Right renal pelvis (tissue), 4 donors: Measurements from ENCODE around the gene CCR1. TPM values are rescaled to one million over a fixed set of nuclear protein-coding genes. Genes with fewer than 3 reads are reported as not detected.

ENCODE experiments used
- DNase-seq, 4 donors: peaks; one replicate each; pipeline ENCODE4 v3.0.0-alpha.2; 2013; ENCODE audit warnings: low read depth in 4 of 4, low spot score in 3 of 4, missing footprints in 1 of 4
- polyA plus RNA-seq, 4 donors: library from polyadenylated mRNA; unstranded; fragments of 120-200 nt; gene quantifications; one replicate each; pipeline ENCODE4 v1.2.1, GENCODE V29; 2013; ENCODE audit not compliant: insufficient read length in 4 of 4

CCR1 gene
- 1 to 10 TPM; 1.5 to 3.0 (median 2.5) TPM for polyA plus RNA-seq

DNA sequence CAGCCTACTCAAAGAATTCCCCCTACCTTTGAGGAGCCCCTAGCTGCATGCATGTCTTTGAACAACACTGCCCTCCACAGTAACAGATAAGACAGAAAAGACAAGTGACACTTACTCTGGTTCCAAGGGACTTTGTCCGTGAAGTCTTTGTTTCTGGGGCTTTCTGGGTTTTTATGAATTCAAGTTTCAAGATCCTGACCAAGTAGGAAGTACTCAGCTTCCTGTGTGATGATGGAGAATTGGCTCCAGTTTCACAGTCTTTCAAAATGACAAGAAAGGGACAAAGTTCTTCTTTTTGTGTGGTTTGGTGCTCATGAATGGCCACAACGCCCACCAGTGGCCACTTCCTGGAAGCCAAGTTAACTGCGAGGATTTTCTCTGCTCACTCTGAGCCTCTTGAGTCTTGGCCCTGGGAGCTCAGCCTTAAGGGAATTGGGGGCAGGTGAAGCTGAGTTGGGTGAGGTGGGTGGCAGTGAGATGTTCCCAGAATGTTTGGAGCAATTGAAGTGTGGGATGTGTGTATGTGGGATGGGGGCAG, at the start of gene CCR1:
TSS of gene CCR1 (minus strand) at position 147 of the 538 bp plus-strand sequence. CDS start 4,000 bp downstream, outside the sequence.
- no peak for DNase-seq

DNA sequence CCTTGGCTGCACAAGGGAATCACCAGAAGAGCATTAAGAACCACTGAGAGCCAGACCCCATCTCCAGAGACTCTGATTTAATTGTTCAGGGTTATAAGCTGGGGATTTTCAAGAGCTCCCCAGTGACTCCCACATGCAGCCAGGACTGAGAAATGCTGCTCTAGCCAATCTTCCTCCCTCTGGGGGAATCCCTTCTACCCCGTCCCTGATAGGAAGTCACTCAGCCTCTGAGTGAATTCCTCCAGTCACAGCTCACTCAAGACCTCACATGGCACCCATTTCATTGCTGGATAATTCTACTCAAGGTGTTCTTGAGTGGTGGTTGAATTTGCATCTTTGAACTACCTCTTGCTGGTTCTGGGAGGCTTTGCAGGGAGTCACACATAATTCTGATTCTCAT, 44.9 kb upstream of the CCR1 start:
- DNase-seq: no peak

DNA sequence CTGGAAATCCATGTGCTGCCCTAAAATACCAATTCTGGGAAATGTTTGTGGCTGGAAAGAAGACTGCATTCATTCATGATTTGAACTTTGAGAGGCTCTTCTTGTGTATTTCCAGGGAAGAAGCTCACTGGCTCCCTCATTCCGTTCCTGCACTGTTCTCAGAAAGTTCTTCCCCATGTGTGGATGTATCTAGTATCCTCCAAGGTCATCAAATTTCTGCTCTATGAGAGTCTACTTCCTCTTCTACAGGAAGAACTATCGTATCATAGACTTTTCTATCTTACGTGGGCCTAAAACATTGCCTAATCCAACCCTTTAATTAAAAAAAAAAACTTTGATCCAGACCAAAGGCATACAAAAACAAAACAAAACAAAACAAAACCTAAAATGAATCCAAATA, 37.0 kb upstream of the CCR1 start:
- DNase-seq: no peak

DNA sequence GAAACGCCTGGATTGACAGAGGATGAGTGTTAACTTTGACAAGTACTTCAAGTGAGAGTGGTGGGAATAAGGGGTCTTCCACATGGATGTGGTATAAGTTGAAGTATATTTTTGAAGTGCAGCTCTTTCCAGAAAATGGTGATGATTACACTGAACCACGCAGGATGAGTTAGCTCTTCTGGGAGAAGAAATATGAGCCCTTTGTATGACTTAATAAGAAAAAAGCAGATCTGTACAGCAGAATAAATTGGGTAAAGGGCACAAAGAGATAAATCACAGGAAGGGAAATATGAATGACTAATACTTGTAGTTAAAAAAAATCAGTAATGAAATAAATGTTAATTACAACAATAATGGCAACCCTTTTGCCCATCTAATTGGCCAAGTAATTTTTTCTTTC, 35.4 kb upstream of the CCR1 start:
- DNase-seq: no peak

- no peak for DNase-seq
Measured at GRCh38 chr3:46242120-46242519, 34.0 kb upstream of the CCR1 start, which contains the start of gene CCR3. TSS of gene CCR3 (plus strand) at chr3:46242460. CDS start at chr3:46265159, 22,699 bp downstream.

DNA sequence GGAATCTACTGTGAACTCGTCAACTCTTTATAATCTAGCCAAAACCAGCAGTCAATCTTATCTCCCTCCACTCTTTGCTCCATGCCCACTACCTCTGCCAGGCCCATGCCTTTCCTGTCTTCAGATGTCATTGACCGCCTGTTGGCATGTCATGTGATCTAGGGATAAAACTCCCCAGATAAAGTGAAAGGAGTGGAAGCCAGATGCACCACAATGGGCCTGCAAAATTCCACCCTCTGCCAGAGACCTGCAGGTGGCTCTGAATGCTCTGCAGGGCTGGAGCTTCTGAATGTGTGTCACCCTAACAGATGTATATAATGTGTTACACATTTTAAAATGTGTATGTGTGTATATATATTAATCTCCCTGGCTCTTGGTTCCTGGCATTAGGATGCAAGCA, 31.8 kb upstream of the CCR1 start:
- no peak for DNase-seq

GRCh38 chr3:46239301-46239938, 31.3 kb upstream of the CCR1 start:
- no peak for DNase-seq

DNA sequence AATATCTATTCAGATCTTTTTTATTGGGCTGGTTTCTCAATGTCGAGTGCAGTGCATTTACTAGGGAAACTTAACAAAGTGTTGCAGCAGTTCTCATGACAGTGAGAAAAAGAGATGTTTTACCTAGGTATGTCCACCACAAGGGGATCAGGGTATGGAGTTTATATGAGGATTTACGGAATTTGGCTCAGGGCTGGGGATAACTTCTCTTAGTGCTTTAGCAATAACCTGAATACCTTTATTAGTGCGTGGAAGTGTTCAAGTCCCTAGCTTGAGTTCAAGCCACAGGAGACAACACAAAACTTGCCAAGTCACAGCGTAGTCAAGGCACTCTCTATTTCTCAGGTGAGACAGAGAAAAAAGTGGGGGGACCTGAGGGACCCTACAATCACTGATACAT, 30.3 kb upstream of the CCR1 start:
- no peak for DNase-seq

GRCh38 chr3:46236294-46237054, 28.4 kb upstream of the CCR1 start:
- no peak for DNase-seq

DNA sequence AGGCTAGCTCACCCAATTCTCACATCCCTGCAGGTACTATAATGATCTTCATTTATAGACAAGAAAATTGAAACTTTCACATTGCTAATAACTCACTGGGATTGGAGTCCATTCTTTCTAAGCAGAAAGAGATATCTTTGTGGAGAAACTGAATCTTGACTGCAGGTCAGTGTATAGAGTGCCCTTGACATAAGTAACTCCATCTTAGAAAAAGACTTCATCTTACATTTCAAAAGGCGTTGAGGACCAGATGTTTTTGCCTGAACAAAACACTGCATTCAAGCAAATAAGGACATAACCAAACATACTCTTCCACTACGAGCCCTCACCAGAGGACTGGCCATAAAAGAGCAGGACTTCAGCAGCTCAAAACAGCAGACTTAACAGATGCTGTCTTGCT, 27.3 kb upstream of the CCR1 start:
- DNase-seq: no peak

- DNase-seq: no peak
Measured at GRCh38 chr3:46233194-46233593, 25.1 kb upstream of the CCR1 start.

GRCh38 chr3:46231323-46231722, 23.2 kb upstream of the CCR1 start:
- no peak for DNase-seq

DNA sequence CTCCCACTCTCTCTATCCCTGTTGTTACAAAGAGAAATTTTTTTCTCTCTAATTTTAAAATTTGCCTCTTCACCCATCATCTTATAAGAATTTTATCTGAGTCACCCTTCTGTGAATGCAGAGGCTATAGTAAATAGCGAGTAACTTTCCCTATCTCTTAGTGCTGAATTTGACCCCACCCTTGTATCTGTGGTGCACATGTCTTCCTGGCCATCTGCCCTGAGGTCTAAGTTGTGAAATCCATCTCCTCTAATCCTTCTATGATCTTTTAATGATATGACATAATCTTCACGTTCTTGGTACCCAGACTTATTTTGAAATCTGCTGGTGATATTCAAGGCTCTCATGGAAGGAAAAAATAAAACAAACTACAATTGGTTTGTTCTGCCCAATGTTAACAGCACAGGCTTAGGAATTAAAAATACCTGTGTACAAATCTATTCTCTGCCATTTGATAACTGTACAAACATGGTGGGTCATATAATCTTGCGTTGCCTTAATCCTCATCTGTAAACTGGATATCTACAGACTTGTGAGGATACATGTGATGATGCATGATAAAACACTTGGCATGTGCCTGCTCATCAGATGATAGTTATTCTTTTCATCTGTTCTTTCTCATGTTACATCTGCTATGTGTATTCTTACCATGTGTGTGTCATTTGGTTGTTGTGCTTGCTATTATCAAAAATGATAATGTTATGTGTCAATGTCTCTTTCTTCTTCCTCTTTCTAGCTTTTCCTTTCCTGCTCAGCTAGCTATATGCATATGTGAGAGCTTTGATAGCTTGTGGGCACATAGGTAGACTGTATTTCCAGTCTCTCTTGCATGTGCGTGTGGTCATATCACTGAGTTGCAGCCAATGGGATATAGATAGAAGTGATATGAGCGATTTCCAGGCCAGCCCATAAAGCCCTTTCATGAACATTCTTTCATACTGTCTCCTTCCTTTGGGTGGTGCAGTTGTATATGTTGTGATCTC, 20.4 kb upstream of the CCR1 start:
- DNase-seq: no peak

- DNase-seq: no peak
Measured at GRCh38 chr3:46222435-46223161, 14.5 kb upstream of the CCR1 start.

DNA sequence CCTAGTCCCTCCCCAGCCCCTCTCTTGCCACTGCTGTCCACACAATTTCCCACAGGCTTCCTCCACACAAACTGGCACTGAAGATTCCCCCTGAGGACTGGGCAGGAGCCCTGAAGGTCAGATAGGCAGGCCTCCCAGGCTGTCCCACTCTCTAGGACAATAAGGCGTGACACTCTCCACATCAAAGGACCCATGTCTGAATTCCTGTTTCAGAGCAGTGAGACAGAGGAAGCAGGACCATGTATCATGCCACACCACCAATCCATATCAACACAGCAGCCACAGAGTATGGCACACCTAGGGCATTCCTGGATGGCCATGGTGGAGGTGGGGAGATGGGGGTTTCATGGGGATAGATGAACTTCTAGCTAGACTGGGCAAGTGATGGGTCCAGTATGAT, 13.8 kb upstream of the CCR1 start:
- no peak for DNase-seq

- DNase-seq: no peak
Measured at GRCh38 chr3:46221391-46221790, 13.3 kb upstream of the CCR1 start.

DNA sequence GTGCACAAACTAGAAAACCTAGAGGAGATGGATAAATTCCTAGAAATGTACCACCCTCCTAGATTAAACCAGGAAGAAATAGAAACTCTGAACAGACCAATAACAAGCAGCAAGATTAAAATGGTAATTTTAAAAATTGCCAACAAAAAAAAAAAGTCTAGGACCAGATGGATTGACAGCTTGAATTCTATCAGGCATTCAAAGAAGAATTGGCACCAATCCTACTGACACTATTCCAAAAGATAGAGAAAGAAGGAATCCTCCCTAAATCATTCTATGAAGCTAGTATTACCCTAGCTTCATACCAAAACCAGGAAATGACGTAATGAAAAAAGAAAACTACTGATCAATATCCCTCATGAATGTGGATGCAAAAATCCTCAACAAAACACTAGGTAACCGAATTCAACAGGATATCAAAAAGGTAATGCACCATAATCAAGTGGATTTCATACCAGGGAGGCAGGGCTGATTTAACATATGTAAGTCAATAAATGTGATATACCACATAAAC, 10.1 kb upstream of the CCR1 start:
- no peak for DNase-seq

GRCh38 chr3:46215810-46216414, 7.8 kb upstream of the CCR1 start:
- no peak for DNase-seq

DNA sequence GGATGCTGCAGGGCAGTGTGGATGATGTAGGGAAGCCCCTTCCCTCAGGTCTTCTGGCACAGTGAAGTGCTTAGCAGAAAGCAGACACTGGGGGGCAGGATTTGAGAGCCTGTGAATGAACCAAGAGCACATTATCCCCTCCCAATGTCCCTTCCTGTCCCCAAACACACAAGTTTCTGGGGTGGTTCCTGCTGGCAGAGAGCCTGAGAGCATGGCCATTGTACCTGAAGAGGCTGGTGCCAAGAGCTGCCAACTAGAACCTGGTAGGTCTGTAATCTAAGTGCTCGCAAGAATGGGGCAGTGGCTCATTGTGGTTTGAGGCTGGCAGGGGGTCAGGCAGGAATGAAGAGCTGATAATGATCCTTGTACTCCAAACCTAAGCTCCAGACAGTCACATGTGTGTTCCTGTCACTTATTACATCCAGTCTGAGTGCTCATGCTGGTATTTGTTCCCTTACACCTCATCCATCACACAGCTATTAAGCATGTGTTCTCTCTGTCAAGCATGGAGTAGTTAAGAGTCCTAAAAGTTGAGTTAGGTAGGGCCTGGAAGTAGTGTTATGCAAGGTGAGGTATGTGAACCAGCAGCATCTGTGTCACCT, 6.7 kb upstream of the CCR1 start:
- DNase-seq: no peak
